HG03108 (cell line): ENCODE results near the gene SLC16A3.
A peak's percentile ranks its signal among the peaks of the same experiment; 100 is the strongest.
"Not testable (repeated sequence)": the region's sequence is repeated elsewhere in the genome, so short reads cannot be mapped to it uniquely, and the experiment has no call there.

Source experiments
- ATAC-seq: cut with Tn5 transposase; IDR thresholded peaks from one replicate; pipeline ENCODE4 v1.9.1; 2021; ENCODE audit warnings: moderate library complexity; ENCODE audit not compliant: unreplicated experiment

SLC16A3 gene

DNA sequence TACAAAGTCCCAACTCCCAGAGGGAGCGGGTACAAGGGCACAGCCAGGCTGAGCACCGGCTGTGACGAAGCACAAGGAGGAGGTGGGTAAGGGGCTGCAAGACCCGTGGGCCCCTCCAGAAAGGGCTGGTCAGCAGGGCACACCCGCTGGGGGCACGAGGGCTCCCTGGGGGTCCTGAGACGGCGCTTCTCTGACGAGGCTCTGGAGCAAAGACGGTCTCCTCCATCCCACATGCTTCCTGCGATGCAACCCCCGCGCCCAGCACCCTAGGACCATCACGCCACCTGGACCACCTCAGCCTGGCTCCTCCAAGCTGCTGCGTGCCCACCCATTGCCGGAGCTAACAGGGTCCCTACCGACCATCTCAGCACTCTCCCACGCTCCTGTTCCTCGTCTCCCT lies 24.9 kb upstream of the SLC16A3 start:
- no peak for ATAC-seq

DNA sequence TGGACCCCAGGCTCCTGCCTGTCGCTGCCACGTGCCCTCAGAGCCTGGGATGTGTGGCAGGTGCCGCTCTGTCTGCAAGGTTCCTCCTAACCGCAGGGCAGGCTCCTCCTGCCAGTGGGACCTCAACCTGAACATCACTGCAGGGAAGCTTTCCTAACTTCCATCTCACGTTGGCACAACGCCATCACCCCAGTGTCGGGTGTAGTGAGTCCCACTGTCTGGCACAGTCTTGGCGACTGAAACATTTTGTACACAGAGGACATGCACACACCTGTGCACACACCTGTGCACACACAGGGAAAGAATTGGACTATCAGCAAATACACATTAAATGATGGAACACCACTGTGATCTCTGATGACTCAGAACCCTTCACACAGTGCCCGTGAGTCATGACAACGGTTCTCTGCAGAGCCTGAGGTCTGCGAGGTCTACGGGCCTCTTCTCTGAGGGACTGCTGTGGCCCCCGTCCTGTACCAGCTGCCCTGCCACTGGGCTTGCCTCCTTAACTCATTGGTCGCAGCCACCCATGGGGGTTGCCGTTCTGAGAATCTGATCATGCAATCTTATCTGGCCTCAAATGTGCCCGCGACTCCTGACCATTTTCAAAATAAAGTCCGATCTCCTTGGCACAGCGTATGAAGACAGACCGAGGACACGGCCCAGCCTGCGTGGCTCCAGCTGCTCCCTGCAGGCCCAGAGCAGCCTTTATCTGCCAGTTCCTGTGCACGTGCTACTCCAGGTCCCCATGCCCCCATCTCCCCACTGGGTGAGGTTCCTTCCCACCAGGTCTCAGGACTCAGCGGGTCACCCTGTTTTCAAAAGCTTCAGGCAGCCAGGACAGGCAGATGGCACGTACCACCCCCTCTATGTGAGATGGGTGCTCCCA lies 23.8 kb upstream of the SLC16A3 start:
- ATAC-seq = no peak

DNA sequence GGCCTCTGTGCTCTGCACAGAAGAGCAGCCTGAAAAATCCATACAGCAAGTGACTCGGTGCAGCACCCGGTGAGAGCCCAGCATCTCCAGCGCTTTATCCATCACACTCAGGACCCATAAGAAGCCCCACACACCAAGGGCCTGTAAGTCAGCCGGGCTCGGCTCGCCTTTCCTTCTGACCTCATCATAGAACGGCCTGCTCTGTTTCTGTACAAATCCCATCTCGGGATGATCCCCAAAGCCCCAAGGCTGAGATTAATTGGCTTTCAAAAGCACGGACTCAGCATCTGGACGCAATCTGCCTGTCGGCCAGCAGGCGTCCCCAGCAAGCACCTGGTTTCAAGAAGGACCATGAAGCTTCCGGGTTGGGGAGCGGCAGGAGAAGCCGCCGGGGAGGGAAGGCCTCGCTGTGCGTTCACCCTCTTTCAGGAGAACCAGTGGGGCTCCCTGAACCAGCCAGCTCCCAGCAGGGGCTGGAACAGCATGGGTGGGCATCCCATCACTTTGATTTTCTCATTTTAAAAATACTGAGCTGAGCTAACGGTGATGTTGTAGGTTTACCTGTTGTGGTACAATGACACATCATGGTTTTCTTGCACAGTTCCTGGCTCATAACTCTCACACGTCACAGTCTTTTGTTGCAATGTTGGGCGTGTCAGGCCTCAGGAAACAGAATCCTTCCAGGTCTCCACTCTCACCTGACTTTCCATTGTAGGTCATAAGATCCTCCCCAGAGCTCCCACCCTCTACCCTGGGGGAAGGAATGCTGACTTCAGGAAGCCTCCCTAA lies 22.9 kb upstream of the SLC16A3 start:
- no peak for ATAC-seq

DNA sequence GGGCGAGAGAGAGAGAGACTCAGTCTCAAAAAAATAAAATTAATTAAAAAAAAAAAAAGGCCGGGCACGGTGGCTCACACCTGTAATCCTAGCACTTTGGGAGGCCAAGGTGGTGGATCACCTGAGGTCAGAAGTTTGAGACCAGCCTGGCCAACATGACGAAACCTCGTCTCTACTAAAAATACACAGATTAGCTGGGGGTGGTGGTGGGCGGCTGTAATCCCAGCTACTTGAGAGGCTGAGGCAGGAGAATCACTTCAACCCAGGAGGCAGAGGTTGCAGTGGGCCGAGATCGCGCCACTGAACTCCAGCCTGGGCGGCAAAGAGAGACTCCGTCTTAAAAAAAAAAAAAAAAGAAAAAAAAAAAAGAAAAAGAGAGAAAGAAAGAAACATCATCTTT lies 18.2 kb upstream of the SLC16A3 start:
- not testable (repeated sequence) for ATAC-seq

DNA sequence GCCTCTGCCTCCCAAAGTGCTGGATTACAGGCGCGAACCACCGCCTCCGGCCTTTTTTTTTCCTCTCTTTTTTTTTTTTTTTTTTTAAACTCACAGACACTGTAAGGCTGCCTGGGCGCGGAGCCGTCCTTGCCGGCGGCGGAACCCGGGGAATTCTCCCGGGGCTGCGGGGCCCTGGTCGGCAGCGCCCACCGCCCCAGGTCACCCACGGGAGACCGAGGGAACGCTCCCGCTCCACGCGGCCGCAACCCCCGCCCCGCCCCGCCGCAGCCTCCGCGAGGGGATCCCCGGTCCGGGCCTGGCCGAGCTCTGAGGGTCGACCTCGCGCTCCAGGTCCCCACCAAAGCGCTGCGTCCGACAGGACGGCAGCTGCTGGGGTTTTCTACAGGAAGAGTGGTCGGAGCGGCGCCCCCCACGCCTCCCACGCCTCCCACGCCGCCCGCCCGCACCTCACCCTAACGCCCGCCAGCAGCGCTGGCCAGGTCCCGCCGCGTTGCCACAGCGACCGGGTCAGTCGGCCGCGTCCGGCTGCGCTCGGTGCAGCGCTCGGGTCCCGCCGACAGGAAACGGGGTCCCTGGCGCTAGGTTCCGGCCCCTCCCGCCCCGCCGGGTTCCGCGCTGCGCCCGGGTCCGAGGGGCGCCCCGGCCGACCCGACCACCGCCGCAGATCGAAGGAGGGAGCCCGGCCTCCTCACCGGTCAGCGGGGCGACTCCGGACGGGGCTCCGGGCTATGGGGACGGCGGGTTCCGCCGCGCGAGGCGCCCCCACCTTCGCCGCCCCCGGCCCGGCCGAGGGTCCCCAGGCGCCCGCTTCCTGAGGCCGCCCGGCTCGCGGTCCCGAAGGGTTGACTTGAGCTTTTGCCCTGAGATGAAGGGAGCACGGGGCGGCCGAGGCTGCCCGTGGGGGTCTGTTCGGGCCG lies 16.3 kb upstream of the SLC16A3 start, which contains the start of gene CCDC57:
Gene CCDC57 (minus strand): TSS at position 512 of the 920 bp plus-strand sequence. CDS start 10,898 bp downstream, outside the sequence.
- peak; percentile 49 for ATAC-seq

DNA sequence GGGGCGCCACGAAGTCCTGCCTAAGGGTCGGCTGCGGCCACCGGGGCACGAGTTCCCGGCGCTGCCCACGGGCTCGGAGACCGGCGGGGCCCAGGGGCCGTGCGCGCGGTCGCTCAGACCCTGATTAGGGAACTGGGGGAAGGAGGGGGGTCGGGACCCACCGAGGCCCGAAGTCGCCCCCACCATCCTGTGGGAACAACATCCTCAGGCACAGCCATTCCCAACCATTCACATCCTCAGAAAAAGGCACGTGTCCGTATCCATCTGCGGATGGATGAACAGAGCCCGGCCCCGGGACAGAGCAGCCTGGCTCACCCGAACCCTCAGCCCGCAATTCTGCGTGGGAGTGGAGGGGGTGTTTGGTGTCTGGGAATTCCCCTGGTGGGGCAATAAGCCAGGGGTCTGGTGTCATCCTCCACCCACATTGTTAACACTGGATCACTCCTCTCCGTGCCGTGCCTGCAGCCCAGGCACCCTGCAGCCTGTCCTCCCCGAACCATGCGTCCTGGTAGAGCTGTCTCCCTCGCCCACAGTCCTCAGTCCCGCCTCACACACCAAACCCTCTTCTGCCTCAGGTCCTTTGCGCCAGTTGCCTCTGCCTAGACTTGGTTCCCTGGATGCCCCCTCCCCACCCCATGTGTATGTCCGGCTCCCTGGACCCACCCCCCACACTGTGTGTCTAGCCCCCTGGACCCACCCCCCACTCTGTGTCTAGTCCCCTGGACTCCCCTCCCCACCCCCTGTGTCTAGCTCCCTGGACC lies 15.4 kb upstream of the SLC16A3 start:
- ATAC-seq = no peak

DNA sequence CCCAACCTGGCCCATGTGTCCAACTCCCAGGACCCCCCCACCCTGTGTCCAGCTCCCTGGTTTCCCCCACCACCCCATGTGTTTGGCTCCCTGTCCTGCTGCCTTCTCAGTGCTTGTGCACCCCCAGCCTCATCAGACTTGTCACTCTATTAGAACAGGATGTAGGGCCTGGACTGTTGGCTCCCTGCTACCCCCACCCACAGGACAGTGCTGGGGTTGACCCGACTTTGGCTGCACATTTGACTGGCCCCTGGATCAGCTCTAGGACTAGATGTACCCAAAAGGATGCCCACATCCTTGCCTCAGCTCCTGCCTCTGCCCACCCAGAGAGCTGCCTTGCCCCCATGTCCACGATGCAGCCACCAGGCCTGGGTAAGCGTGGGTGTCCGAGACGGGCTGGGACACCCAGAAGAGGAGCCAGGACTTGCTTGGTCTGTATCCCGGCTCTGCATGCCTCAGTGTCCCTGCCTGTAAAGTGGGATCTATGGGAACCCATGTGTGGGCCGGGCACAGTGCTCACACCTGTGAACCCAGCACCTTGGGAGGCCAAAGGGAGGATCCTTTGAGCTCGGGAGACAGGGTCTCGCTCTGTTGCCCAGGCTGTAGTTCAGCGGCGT lies 14.7 kb upstream of the SLC16A3 start:
- ATAC-seq = no peak

DNA sequence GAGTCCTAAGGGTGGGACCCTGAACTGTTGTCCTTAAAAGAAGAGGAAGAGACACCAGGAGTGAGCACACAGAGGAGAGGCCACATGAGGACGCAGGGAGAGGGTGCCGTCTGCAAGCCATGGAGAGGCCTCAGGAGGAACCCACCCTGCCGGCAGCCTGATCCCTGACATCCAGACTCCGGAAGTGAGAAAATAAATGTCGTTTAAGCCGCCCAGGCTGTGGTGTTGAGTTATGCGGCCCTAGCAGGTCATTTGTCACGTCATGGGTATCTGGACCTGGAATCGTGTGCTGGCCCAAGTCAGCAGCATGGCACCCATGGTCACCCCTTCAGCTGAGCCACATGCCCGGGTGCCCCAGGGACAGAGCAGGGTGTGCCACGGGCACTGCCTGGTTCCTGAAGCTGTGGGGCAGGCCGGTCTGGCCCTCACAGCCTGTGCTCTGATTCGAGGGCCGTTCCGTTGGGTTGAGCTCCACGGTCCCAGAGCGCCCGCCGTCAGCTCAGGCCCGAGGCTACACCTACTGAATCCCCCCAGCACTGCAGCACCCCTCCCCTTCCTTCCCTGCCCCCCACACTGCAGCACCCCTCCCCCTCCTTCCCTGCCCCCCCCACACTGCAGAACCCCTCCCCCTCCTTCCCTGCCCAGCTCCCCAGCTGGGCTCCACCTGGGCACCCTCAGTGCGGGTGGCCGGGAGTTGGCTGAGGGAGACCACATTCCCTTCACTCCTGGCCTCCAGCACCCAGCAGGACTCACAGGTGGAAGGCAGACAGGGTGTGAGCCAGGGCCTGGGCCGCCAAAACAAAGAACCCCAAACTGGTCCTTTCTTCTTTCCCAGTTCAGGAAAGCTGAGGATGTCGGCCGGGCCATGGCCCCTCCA lies 13.5 kb upstream of the SLC16A3 start:
- no peak for ATAC-seq

DNA sequence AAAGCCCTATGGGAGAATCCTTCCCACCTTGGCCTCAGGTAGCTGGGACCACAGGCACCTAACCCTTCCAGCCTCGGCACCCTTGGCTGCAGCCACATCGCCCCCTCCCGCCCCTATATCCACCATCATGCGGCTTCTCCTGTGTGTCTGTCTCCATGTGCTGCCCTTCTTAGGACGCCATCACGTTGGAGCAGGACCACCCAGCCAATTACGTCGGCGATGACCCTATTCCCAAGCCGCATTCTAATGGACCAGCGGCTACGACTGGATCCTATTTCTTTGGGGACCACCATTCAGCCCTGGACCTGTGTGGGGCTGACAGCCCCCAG lies 12.9 kb upstream of the SLC16A3 start:
- no peak for ATAC-seq

DNA sequence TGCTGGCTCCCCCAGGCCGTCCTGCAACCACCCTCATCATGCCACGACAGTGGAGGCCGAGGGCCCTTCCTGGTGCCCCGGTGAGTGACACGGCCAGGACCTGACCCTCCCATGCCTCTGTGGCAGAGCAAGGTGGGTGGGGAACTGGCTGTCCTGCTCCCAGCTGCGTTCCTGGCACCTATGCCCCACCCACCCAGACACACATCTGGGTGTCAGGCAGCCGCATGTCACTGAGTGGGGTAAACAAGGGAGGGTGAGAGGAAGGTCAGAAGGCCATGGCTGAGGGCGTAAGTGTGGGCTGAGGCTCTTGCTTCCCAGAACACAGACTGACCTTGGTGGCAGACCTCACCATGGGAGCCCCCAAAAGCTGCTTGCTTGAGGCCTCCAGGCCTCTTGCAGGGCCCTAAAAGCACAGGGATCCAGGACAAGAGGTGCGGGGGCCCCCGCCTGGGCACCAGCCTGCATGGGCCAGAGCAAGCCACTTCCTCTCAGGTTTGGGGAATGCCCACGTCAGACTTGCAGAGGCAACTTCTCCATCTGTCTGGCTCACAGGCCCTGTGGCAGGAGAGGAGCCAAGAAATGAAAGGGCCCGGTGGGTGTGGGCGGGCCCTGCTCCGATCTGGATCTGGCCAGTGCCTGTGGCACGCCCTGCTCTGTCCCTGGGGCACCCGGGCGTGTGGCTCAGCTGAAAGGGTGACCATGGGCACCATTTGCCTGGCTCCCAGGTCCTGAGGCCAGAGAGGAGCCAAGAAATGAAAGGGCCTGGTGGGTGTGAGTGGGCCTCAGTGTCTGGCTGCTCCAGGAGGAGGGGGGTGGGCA lies 12.3 kb upstream of the SLC16A3 start:
- ATAC-seq = peak; percentile 47

DNA sequence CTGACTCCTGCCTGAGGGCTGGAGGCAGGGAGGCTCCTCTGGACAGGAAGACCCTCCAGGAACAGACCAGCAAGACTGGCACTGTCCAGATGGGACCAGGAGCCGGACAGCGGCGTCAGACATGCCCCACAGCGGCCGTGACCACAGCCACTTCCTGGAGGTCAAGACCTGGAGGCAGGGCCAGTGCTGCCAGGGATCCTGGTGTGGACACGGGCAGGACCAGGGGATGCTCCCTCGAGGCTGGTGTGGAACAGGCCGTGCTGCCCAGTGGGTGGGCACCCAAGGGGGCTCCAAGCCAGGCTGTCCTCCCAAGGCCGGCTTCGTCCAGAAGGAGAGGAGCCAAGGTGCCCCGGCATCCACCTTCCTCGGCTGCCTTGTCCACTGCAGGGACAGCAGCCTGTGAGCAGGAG lies 11.7 kb upstream of the SLC16A3 start:
- peak; percentile 2 for ATAC-seq

DNA sequence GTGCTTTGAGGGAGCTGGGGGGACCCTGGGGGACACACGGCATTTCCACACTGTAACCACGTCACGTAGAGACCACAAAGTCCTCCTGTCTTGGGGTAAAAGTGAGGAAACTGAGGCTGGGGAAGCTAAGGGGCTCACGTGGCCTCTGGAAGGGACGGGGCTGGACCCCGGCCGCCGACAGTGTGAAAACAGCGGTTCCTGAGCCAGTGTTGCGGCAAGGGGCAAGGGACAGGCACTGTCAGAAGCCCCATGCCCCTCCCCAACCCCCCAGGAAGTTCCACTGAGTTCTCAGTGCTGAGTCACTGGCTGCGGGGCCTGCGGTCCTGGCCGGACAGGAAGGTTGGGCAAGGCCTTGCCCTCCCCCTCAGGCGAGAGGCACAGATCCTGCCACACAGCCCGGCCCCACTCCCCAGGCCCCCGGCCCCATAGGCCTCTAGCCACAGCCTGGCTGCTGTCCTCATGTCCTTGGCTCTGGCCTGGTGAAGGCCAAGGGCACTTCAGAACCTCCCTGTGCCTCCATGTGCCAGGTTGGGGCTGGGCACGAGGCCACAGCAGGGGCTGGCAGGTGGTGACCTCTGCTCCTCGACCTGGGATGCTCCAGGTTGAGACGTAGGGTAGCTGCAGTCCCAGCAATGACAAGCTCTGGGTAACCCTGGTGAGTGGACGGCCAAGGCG lies 11.2 kb upstream of the SLC16A3 start:
- ATAC-seq = no peak

DNA sequence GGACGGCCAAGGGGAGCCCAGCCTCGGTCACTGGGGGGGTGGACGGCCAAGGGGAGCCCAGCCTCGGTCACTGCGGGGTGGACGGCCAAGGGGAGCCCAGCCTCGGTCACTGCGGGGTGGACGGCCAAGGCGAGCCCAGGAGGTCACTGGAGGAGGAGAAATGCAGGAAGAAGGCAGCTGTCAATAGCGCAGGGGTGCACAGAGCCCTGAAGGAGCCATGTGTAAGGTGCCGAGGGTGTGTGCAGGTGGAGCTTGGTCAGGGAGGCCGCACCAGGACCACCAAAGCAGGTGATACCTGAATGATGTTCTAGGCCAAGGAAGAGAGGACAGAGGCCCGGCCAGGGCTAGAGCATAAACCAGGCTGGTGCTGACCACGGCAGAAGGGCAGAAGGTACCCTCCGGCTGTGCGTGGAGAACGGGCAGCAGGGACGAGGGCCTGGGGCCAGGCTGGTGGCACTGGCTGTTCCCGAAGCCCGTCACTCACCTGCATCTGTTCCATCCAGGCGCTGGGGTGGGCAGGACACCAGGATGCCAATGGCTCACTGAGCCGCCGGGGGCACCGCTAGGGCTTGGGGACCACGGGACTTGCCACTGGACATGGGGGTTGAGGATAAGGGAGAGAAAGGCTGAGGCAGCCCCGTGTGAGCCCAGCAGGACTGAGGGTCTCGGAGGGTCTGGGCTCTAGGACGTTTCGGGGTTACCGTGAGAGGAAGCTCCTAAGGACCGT lies 10.3 kb upstream of the SLC16A3 start:
- ATAC-seq = no peak

DNA sequence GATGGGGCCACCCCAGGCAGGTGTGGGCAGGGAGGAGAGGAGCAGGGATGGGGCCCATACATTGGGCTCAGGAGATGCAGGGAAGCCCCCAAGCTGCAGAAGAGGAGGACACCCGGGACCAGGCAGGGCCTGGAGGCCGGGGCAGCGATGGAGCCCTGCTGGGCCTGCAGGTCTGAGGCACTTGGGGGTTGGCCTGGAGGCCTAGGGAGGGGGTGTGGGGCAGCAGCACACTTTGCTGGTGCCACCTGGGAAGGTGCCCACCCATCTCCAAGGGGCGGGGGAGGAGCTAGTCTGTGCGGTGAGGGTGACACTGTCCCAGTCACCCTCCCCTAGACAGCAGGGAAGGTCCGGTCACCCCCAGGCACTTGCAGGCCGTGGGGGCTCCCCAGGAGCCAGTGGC lies 9.8 kb upstream of the SLC16A3 start:
- ATAC-seq = no peak

DNA sequence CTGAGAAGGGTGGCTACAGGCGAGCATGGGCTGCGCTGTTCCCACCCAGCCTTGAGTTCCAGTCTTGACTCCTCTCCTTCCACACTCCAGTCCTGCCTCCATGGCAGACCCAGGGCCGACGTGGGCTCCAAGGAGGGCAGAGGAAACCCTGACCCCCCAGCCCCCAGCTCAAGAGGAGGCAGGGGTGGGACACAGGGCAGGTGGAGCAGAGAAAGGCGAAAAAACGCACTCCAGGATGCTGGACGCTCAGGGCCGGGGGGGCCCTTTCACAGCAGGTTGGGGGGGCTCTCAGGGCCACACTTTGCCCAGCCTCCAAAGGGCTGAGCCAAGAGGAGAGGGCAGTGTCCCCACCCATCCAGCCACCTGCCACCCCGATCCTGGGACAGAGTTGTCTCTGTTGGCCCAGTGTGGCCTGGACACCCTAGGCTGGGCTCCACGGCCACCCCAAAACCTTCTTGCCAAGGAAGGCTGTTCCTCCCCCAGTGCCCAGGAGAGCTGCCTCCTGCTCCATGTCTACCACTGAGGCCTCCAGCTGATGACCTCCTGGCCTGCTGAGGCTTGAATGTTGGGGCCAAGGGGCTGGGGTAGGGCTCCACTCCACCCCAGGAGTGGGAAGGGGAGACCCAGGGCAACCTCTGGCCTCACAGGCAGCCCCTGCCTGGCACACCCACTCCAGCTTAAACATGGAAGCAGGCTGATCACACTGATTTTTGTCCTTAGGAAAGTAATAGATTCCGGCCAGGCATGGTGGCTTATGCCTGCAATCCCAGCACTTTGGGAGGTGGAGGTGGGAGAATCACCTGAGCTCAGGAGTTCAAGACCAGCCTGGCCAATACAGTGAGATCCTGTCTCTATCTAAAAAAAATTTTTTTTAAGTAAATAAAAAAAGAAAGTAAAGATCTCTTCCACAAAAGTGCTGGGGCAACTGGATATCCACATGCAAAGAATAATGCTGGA lies 8.8 kb upstream of the SLC16A3 start:
- ATAC-seq = no peak
